Cerebellar cortex (tissue), 1 donor: ENCODE measurements around the gene EFCC1.

Source experiments
- DNase-seq: peaks from one replicate; pipeline ENCODE4 v3.0.0-alpha.2; 2015; ENCODE audit warnings: low spot score

The EFCC1 gene

DNA sequence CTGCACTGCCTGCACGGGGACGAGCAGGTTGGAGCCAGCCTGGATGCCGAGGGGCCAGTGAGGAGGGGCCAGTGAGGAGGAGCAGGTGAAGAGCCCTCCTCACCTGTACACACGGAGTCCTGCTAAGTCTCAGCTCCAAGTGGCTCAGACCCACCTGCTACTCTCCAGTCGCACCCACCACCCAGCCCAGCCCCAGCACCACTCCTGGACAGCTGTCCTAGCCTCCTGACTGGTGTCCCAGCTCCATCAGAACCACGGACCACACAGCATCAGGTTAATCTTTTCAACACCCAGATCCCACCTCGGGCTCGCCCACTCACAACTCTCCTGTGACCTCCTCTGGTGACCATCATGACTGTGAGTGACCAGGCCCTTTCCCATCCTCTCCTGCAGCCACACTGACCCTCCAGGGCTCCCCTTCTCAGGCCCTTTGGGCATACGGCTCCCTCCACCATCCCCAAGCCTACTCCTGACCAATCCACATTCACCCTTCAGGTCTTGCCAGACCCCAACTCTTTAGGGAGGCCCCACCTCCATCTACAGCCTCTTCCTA is 13.8 kb downstream of the EFCC1 start:
- DNase-seq, result no peak

DNA sequence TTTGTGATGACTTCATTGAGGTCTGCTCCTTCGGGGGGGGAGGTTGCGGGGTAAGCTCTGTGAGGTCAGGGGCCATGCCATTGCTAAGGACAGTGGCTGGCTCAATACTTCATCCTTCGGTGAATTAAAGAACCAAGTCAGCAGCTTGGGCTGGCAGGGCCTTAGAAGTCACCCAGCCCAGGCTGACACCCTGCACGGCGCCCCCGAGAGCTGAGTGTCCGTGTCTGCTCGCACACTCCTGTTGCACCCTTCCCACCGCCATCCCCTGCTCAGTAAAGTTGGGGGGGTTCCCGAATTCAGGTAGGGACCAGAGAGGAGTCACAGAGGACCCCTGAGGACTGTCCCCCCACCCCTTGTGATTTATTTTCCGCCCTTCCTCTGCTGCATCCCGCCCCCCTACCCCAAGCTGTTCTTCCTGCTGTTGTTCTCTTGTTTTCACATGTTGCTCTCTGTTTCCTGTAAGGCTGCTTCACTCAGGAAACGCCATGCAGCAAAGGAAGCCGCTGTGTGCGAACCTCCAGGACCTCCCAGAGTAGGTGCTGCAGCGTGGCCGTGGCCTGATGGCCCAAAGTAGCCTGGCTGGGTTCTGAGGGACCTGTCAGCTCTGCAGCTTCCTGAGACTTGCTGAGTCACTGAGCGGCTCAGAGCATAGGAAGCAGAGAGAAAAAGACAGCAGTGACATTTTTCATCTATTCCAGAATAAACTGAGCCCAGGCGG is 14.4 kb downstream of the EFCC1 start:
- DNase-seq, result no peak

DNA sequence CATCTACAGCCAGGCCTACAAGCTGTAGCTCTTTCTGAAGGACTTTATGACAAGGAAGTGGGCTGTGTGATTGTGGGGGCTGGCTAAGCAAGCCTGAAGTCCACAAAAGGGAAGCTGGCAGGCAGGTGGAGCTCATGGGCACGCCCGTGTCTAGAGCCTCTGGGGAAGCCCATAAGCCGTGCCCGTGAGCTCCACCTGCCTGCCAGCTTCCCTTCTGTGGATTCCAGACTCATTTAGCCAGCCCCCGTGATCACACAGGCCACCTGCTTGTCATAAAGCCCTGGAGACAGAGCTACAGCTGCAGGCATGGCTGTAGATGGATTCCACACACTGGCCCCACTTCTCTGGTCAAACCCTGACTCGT is 15.2 kb downstream of the EFCC1 start:
- no peak for DNase-seq

DNA sequence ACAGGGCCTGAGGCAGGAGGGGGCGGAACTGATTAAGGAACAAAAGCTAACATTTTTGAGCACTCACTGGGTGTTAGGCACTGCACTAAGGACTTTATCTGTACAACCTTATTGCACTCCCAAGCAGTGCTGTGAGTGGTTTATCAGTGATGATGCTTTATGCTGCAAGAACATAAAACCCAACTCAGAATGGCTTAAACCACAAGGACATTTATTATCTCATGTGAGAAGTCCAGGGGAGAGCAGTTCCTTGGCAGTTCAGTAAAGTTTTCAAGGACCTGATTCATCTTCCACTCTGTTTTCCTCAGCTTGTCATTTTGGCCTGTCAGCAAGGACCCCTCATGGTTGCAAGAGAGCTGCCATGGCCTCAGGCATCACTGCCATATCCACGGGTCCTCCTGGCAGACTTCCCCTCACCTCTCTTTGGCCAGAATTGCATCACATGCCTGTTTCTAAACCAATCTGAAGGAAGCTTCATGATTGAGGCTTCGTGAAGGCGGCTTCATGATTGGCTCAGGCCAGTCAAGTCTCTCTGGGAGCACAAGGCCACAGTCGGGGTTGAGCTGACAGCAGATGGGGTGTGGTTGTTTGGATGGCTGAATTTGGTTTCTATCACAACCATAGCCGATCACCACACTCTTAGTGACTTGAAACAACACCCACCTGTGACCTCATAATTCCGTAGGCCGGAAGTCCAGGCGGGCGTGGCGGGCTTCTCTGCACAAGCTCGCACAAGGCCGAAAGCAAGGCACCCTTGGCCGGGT is 15.8 kb downstream of the EFCC1 start:
- no peak for DNase-seq

DNA sequence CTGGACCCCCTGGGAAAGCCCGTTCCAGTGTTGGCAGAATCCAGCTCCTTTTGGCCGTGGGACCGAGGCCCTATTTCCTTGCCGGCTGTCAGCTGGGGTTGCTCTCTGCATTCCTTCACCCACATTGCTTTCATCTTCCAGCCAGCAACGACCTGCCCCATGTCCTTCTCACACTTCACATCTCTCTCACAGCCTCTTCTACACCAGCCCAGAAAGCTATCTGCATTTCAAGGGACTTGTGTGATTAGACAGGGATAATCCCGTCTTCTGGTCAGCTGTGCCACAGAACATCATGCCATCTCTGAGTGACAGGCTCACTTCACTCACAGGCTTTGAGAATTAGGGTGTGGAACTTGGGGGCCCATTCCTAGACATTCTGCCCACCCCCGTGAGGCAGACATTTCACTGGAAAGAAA is 16.4 kb downstream of the EFCC1 start:
- DNase-seq, result no peak

DNA sequence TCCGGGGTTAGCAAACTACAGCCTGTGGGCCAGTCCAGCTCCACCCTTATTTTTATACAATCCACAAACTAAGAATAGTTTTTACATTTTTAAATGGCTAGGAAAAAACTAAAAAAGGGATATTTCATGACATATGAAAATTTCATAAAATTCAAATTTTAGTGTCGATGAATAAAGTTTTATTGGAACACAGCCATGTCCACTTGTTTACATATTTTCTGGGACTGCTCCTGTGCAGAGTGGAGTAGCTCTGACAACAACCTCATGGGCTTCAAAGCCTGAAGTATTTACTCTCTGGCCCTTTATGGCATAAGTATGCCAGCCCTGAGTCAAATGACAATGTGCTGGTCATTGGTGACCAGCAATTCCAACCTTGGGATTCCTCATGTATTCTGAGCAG is 17.2 kb downstream of the EFCC1 start:
- DNase-seq, result no peak

DNA sequence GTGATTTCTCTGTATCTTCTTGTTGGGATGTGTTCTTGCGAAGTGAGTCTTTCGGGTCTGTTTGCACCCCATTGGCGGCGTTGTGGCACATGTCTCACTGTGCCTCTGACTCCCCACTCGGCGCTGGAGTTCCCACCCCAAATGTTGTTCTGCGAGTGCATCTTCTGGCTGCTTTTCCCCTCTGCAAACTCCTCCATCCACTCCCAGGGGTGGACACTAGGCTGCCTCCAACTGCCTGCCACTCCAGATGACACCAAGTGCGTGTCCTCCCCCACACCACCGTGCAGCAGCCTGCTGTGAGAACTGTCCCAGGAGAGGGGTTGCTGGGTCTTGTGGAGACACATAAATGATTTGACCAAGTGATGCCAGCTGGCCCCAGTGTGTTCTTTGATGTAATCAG is 17.6 kb downstream of the EFCC1 start:
- DNase-seq, result no peak

GRCh38 chr3:129019266-129019665 is 18.2 kb downstream of the EFCC1 start:
- DNase-seq, result no peak

DNA sequence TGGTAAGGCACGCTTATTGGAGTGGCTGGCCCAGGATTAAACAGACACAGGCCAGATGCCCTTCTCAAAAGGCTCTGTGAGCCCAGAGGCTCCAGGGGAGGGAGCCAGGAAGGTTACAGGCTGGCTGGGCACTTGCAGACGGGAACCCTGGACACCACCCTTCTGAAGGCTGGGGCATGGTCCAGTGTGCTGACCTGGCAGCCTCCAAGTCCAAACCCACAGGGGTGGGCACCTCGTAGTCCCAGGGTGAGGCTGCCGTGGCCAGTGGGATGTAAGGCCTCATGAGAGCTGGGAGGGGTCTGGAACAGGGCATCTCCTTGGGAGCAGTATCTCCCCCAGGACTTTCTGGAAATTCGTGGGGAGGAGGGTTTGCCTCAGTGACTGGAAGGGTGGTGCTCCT is 19.6 kb downstream of the EFCC1 start:
- no peak for DNase-seq

GRCh38 chr3:129021140-129021551 is 20.0 kb downstream of the EFCC1 start:
- no peak for DNase-seq

GRCh38 chr3:129022114-129023007 is 21.3 kb downstream of the EFCC1 start:
- no peak for DNase-seq

DNA sequence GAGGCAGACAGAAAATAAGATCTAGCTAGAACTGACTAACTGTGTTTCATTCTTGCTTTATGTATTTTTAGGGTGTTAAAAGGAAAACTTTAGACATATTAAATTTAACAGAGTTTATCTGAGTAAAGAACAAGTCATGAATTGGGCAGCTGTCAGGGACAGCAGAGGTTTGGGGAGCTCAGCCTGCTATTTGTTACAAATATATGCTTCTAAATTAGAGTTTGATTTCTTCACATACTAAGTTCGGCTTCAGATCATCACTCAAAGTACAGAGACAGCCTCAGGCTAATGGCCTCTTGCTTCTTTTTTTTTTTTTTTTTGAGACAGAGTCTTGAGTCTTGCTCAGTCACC is 21.9 kb downstream of the EFCC1 start:
- DNase-seq, result no peak

DNA sequence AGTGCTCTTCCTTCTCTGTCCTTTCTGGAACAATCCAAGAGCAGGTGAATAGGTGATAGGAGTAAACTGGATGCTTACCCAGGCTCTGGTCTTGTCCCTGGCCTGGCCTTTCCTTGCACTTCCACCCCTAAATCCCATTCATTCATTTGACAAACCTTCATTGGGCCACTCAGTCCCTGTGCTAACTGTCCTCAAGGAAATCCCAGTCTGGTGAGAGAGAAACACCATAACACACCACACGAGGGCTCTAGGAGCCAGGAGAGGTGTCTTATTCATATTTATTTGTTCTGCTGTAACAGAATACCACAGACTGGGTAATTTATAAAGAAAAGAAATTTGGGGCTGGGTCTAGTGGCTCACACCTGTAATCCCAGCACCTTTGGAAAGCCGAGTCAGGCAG is 22.8 kb downstream of the EFCC1 start:
- peak; percentile 64 for DNase-seq

GRCh38 chr3:129025108-129025507 is 24.0 kb downstream of the EFCC1 start:
- DNase-seq, result no peak

DNA sequence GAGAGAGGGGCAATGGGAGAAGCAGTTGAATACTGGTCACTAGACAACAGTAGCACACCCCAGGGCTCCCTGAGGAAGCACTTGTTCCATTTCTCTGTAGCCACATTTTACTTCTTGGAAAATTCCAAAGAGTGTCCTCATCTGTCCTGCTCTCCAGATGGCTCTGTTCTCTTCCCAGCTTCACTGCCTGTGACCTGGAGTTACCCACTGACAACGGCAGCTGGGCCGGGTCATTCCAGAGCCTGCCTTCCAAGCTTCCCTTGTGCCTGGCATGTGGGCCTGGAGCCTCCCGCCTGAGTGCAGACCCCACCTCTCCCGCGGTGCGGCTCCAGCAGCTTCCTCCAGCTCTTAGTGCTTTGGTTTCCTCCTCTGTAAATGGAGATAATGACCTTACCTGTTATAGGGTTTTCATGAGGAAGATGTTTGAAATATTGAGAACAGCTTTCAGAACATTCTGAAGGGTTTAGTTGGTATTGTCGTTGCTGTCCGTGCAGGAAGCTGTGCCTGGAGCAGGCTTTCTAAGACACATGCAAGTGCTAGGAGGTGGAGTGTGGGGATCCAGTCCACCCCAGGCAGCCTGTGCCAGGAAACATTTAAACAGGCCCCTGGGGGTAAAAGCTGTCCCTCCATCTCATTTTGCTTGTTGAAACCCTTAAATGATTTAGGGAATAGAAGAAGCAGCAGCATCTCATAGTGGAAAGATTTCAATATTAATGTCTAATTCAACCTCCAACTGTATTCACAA is 24.8 kb downstream of the EFCC1 start:
- peak; percentile 64 for DNase-seq

DNA sequence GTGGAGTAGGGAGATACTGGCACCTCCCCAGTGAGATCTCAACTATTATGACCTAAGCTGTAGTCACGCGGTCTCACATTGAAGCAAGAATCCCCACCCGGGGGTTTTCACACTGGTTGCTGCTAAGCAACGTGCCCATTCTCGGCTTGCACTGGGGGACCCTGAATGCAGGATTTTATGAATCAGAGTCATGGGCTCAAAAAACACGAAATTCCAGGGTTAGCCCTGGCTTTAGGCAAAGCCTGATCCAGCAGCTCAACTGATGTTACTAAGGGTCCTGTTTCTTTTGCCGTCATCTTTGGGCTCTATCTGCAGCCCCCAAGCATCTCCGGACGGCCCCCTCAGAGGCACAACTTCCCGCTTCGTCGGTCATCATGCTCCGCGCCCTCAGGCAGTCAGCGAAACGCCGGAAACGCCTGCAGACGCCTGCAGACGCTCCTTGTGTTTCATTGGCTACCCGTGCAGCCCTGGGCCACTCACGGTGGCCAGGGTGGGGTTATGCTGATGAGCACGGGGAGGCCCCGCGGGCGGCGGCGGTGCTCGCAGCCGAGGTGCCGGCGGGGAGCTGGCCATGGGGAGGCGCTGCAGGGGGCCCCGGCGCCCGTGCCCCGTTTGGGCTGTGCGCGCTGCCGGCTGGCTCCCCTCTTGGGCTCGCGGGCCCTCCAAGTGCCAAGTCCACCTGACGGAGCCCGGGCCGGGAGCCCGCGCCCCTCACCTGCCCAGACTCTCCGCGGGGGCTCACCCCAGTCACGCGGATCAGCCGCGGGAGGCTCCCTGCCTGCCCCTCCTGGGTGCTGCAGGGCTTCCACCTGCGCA is 25.8 kb downstream of the EFCC1 start:
- peak; percentile 88 for DNase-seq

DNA sequence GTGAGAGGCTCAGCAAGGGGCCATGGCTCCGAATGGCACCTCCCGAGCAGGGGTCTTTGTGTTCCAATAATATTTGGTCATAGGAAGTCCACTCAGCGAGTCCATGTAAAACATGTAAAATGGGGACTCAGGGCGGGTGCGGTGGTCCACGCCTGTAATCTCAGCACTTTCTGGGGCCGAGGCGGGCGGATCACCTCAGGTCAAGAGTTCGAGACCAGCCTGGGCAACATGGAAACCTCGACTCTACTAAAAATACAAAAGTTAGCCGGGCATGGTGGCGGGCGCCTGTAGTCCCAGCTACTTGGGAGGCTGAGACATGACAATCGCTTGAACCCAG is 26.4 kb downstream of the EFCC1 start:
- no peak for DNase-seq

GRCh38 chr3:129028866-129029265 is 27.8 kb downstream of the EFCC1 start:
- DNase-seq, result no peak

DNA sequence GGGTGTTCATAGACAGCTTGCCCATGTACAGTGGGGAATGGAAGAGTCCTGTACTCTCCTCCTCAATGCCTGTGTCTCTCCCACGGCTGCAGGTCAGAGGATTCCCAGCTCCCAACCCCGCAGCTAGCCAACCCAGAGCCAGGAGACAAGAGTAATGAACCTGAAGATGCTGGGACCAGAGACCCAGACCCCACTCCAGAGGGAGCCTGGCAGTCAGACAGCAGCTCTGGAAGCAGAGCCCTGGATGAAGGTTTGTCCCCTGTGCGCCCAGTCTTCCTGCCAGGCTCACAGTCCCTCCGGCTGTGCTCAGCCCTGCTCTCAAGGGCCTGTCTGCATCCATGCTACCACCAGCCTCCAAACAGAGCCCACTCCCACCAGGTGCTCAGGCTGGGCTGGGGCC is 29.5 kb downstream of the EFCC1 start:
- no peak for DNase-seq

GRCh38 chr3:129031476-129032215 is 30.5 kb downstream of the EFCC1 start:
- DNase-seq, result no peak
